H9 (cell line): Measurements from ENCODE around the gene PLA2G4E. TPM values are rescaled to one million over a fixed set of nuclear protein-coding genes. Genes with fewer than 3 reads are reported as not detected.

ENCODE experiments used
- DNase-seq: peaks from one replicate; pipeline ENCODE4 v3.0.0-alpha.2; 2017
- H2AFZ ChIP-seq: one replicate; pipeline ENCODE4 v1.6.1; 2013; ENCODE audit warnings: mild to moderate bottlenecking, low read length, control low read depth, moderate library complexity
- H2AK5ac ChIP-seq: 2 replicates; pipeline ENCODE4 v1.6.1; 2013; ENCODE audit warnings: low read length, control low read depth, mixed read lengths; ENCODE audit not compliant: insufficient read length
- H2BK120ac ChIP-seq: one replicate; pipeline ENCODE4 v1.6.1; 2013; ENCODE audit warnings: low read depth, mild to moderate bottlenecking, low read length, control low read depth, inconsistent platforms; ENCODE audit not compliant: poor library complexity, severe bottlenecking
- H2BK12ac ChIP-seq: 2 replicates; pipeline ENCODE4 v1.6.1; 2013; ENCODE audit warnings: low read length, control low read depth, mixed read lengths, low read depth; ENCODE audit not compliant: insufficient read length
- H2BK15ac ChIP-seq: 2 replicates; pipeline ENCODE4 v1.6.1; 2013; ENCODE audit warnings: low read depth, low read length, control low read depth
- H2BK20ac ChIP-seq: one replicate; pipeline ENCODE4 v1.6.1; 2013; ENCODE audit warnings: low read depth, mild to moderate bottlenecking, low read length, control low read depth, inconsistent platforms; ENCODE audit not compliant: poor library complexity, severe bottlenecking
- H2BK5ac ChIP-seq: 2 replicates; pipeline ENCODE4 v1.6.1; 2013; ENCODE audit warnings: low read length, control low read depth, mixed read lengths; ENCODE audit not compliant: insufficient read length
- H3K14ac ChIP-seq: 2 replicates; pipeline ENCODE4 v1.6.1; 2013; ENCODE audit warnings: low read length, control low read depth; ENCODE audit not compliant: insufficient read depth
- H3K18ac ChIP-seq: 2 replicates; pipeline ENCODE4 v1.6.1; 2013; ENCODE audit warnings: low read depth, mild to moderate bottlenecking, mixed read lengths, low read length, control low read depth; ENCODE audit not compliant: insufficient read length
- H3K23ac ChIP-seq: 2 replicates; pipeline ENCODE4 v1.6.1; 2013; ENCODE audit warnings: low read length, control low read depth, mixed read lengths, low read depth; ENCODE audit not compliant: insufficient read length
- H3K23me2 ChIP-seq: 2 replicates; pipeline ENCODE4 v1.6.1; 2013; ENCODE audit warnings: low read depth, mild to moderate bottlenecking, mixed read lengths, low read length, control low read depth; ENCODE audit not compliant: insufficient read length, poor library complexity, severe bottlenecking
- H3K27ac ChIP-seq: 2 replicates; pipeline ENCODE4 v1.5.1; 2013; ENCODE audit warnings: low read length, control low read depth, mixed read lengths, low read depth; ENCODE audit not compliant: insufficient read length
- H3K27me3 ChIP-seq: 2 replicates; pipeline ENCODE4 v1.6.1; 2013; ENCODE audit warnings: low read length, control low read depth, inconsistent platforms; ENCODE audit not compliant: insufficient read depth
- H3K4ac ChIP-seq: 2 replicates; pipeline ENCODE4 v1.6.1; 2013; ENCODE audit warnings: low read depth, mild to moderate bottlenecking, control low read depth, inconsistent platforms, low read length, moderate library complexity
- H3K4me1 ChIP-seq: 2 replicates; pipeline ENCODE4 v1.6.1; 2013; ENCODE audit warnings: low read length, control low read depth, inconsistent platforms; ENCODE audit not compliant: insufficient read depth
- H3K4me2 ChIP-seq: 2 replicates; pipeline ENCODE4 v1.6.1; 2013; ENCODE audit warnings: low read length, control low read depth, mixed read lengths; ENCODE audit not compliant: insufficient read length, insufficient read depth
- H3K56ac ChIP-seq: 2 replicates; pipeline ENCODE4 v1.6.1; 2013; ENCODE audit warnings: low read depth, mild to moderate bottlenecking, mixed read lengths, low read length, control low read depth; ENCODE audit not compliant: insufficient read length
- H3K79me1 ChIP-seq: 2 replicates; pipeline ENCODE4 v1.6.1; 2013; ENCODE audit warnings: low read depth, mild to moderate bottlenecking, moderate library complexity, low read length, control low read depth, inconsistent platforms; ENCODE audit not compliant: insufficient read depth, poor library complexity, severe bottlenecking
- H3K79me2 ChIP-seq: 2 replicates; pipeline ENCODE4 v1.6.1; 2013; ENCODE audit warnings: low read length, control low read depth, inconsistent platforms; ENCODE audit not compliant: insufficient read depth
- H3K9ac ChIP-seq: 2 replicates; pipeline ENCODE4 v1.6.1; 2013; ENCODE audit warnings: low read length, control low read depth, mixed read lengths; ENCODE audit not compliant: insufficient read length; ENCODE audit errors: extremely low read depth
- H3K9me3 ChIP-seq: one replicate; pipeline ENCODE4 v1.6.1; 2013; ENCODE audit warnings: low read depth, low read length, inconsistent platforms; ENCODE audit not compliant: control insufficient read depth
- H3T11ph ChIP-seq: one replicate; pipeline ENCODE4 v1.6.1; 2013; ENCODE audit warnings: mild to moderate bottlenecking, low read length, control low read depth, inconsistent platforms
- H4K20me1 ChIP-seq: one replicate; pipeline ENCODE4 v1.6.1; 2013; ENCODE audit not compliant: control insufficient read depth, insufficient read length, insufficient read depth
- H4K5ac ChIP-seq: 2 replicates; pipeline ENCODE4 v1.6.1; 2013; ENCODE audit warnings: low read depth, mild to moderate bottlenecking, mixed read lengths, low read length, control low read depth; ENCODE audit not compliant: insufficient read length
- H4K8ac ChIP-seq: replicated peaks from 2 replicates; pipeline ENCODE4 v1.6.1; 2013; ENCODE audit warnings: low read length, control low read depth, mixed read lengths, low read depth; ENCODE audit not compliant: insufficient read length
- H4K91ac ChIP-seq: 2 replicates; pipeline ENCODE4 v1.6.1; 2013; ENCODE audit warnings: low read depth, mild to moderate bottlenecking, moderate library complexity, mixed read lengths, low read length, control low read depth; ENCODE audit not compliant: insufficient read length
- H3K27ac Mint-ChIP-seq, 3 experiments: 2 replicates in 2 of 3; 3 replicates in 1 of 3; pipeline ENCODE4 v1.8.0; 2020 to 2021; ENCODE audit warnings: mixed read lengths in 3 of 3, mild to moderate bottlenecking in 1 of 3, moderate library complexity in 1 of 3
- H3K27me3 Mint-ChIP-seq: 2 replicates; pipeline ENCODE4 v1.8.0; 2021; ENCODE audit warnings: low read depth, mild to moderate bottlenecking, moderate library complexity, mixed read lengths
- H3K36me3 Mint-ChIP-seq, 3 experiments: 2 replicates in 2 of 3; 3 replicates in 1 of 3; pipeline ENCODE4 v1.8.0; 2020 to 2021; ENCODE audit warnings: low read depth in 3 of 3, mixed read lengths in 3 of 3; ENCODE audit not compliant: insufficient read depth in 1 of 3
- H3K4me1 Mint-ChIP-seq, 2 experiments: 2 replicates each; pipeline ENCODE4 v1.8.0; 2020; ENCODE audit warnings: mixed read lengths in 2 of 2
- H3K4me3 Mint-ChIP-seq, 2 experiments: 2 replicates in 1 of 2; 3 replicates in 1 of 2; pipeline ENCODE4 v1.8.0; 2020 to 2021; ENCODE audit warnings: mild to moderate bottlenecking in 2 of 2, mixed read lengths in 2 of 2, moderate library complexity in 1 of 2
- H3K9me3 Mint-ChIP-seq, 2 experiments: 2 replicates in 1 of 2; 3 replicates in 1 of 2; pipeline ENCODE4 v1.8.0; 2020; ENCODE audit warnings: mild to moderate bottlenecking in 2 of 2, mixed read lengths in 2 of 2, moderate library complexity in 1 of 2
- CTCF ChIP-seq: fragments of 200-600 bp; sonication (generic); conservative IDR thresholded peaks from 3 replicates; pipeline ENCODE4 v1.8.0; 2021; ENCODE audit warnings: antibody characterized with exemption, mild to moderate bottlenecking
- WGBS: extraction: QIAGEN DNeasy Blood & Tissue Kit; methylation state at CpG from one replicate; pipeline ENCODE4 v1.1.7; 2013; ENCODE audit warnings: missing lambda C conversion rate, low lambda C conversion rate, mixed read lengths; ENCODE audit not compliant: insufficient read length; ENCODE audit errors: extremely low coverage; 5-methylcytosine and 5-hydroxymethylcytosine counted together
- total RNA-seq: library from RNA; stranded (reverse); gene quantifications from 2 replicates; pipeline ENCODE4 v1.2.1, GENCODE V29; 2021

The PLA2G4E gene
- total RNA-seq, 1 experiment from 2014 or later = not detected

- H3K36me3 Mint-ChIP-seq = peaks cover 0 to 19% (median 19%) of the 10 kb centered on the region in 3 experiments; a peak in 6 of 7 replicates
- H3K27me3 Mint-ChIP-seq = no peaks in the 10 kb centered on the region
- Histone ChIP-seq H3K56ac (no peak overlapping the region), H2BK20ac (no peak overlapping the region), H3K4me2 (no peak overlapping the region), H4K8ac (no peak overlapping the region), H3K79me1 (no peaks in the 10 kb centered on the region), H4K20me1 (no peaks in the 10 kb centered on the region), H3K18ac (no peak overlapping the region), H3K4ac (no peak overlapping the region), H3K27me3 (no peaks in the 10 kb centered on the region), H3K27ac (no peak overlapping the region), H2BK120ac (no peak overlapping the region), H2AFZ (no peak overlapping the region), H4K91ac (no peak overlapping the region), H3T11ph (no peak overlapping the region), H3K23ac (no peak overlapping the region), H2BK5ac (no peak overlapping the region), H2BK12ac (no peak overlapping the region), H3K4me1 (peaks cover 10% of the 10 kb centered on the region; the same call in 1 of the 2 replicates), H3K79me2 (no peaks in the 10 kb centered on the region), H3K9ac (no peak overlapping the region), H3K14ac (no peak overlapping the region), H2AK5ac (no peak overlapping the region), H2BK15ac (no peak overlapping the region), H3K9me3 (no peaks in the 10 kb centered on the region), H3K23me2 (no peaks in the 10 kb centered on the region), H4K5ac (no peak overlapping the region)
- no peak for TF ChIP-seq CTCF
- no peaks in the 10 kb centered on the region; a peak in 1 of 5 replicates for H3K9me3 Mint-ChIP-seq
- WGBS = no CpG with 5 or more reads among the region's 5 CpGs
- no peak overlapping the region for H3K4me3 Mint-ChIP-seq
- no peak for DNase-seq
- H3K4me1 Mint-ChIP-seq = peaks cover 28 to 34% of the 10 kb centered on the region in 2 experiments
- H3K27ac Mint-ChIP-seq = peak overlapping the region in 1 of 3 experiments; percentile 35; a peak in 3 of 7 replicates
These were observed 85.2 kb downstream of the PLA2G4E start for GRCh38 chr15:41935566-41936020.
